Stimulated activated CD4-positive, alpha-beta T cell treated with anti-CD3 and anti-CD28 coated beads, Interleukin-1b, Interleukin-23, amount 100 ng/mL, for 48 hours (primary cell): ENCODE results near the gene MYBPC3.

ENCODE experiments used
- DNase-seq: peaks from one replicate; pipeline ENCODE4 v3.0.0-alpha.2; 2020

MYBPC3 gene

DNA sequence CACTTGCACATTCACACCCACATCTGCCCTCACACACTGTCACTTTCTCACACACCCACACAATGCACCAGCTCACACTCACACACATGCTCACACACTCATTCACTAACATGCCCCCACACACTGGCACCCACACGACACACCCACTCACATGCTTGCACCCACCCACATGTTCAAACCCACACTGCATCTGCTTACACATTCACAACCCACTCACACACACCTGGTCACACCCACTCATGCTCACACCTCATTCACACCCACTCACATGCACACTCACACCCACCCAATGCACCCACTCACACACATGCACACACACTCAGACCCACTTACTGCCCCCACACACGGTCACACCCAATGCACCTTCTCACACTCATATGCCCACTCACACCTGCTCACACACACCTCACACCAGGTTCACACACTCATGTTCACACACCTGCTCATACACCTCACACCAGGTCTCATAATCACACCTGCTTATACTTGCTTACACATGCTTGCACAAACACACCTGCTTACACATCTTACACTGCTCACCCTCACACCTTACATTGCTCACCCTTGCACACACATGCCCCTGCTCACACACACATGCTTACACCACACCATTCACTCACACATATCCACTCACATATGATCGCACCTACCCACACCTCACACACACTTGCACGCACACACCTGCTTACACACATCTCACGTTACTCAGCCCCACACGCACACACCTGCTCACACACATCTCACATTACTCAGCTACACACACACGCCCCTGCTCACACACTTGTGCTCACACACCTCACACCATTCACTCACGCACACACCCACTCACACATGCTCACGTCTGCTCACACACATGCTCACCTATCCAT is 3.9 kb upstream of the MYBPC3 start:
- DNase-seq = no peak

DNA sequence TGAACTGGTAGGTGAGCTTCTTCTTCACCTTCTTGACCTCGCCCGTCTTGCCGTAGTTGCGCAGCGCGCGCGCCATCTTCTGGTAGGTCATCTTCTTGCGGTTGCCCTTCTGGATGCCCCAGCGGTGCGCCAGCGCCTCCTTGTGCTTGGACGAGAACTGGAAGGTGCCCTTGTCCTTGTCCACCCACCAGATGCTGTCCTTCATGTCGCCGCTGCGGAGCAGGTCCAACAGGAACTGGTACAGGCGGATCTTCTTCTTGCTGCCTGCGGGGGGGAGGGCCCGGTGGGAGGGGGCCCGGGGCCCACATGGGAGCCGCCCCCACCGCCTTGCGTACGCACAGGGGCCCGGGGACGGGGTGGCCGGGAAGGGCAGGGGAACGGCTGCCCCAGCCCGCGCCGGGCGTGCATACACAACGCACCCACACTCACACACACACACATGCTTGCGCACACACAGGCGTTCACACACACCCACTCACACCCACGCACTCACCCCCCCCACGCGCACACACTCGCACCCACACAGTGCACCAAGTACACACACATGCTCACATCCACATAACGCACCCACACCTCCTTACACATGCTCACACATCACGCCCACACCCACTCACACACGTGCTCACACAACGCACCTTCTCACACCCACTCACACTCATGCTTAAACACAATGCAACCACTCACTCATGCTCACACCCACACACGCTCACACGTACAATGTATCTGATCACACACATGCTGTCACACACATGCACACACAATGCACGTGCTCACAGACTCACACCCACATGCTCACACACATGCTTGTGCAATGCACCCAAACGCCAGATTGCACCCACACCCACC is 3.0 kb upstream of the MYBPC3 start:
- DNase-seq = peak; percentile 64

DNA sequence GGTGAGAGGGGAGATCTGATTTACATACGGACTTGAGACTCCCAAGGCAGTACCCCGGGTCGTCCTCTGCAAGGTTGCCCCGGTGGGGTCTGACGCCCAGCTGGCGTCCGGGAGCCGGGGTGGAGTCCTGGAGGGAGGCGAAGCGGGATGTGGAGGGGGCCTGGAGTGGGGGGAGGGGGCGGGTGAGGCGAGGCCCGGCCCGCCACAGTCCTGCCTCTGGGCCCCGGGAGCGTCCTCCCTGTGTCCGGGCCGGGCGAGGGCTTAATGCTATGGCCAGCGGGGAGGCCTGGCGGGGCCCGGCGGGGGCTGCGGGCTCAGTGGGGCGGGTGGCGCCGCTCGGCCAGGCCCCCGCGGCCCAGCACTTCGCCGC is 2.4 kb upstream of the MYBPC3 start:
- DNase-seq = no peak

DNA sequence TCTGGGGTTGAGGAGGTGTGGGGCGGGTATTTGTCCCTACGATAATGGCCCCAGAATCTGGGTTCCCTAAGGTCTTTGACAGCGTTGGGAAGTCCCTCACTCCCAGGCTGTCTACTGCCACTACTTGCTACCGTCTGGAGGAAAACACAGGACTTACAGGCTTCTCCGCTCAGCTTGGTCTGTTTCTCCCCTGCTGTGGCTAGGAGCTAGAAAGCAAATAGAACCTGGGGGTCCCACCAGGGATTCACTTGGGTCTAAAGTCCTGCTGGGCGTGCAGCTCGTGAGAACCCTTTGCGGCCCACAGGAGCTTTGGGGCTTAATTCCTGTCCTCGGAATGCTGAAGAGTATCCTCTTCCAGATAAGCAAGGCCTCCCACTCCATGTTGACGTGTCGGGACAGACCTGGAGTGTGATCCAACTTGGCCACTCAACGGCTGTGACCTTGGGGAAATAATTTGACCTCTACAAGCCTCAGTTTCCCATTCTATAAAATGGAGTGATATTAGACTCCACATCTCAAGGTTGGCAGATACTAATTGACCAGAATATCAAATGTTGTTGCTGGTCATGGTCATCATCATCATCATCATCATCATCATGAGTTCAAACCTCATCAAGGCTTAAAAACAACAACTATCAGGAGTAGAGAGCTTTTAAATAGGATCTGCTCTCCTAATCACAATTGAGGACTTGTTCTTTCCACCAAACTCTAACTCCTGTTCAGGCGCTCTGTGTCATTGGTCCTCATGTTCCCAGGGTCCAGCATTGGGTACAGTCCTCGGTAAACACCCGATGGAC is 1.7 kb upstream of the MYBPC3 start:
- no peak for DNase-seq

DNA sequence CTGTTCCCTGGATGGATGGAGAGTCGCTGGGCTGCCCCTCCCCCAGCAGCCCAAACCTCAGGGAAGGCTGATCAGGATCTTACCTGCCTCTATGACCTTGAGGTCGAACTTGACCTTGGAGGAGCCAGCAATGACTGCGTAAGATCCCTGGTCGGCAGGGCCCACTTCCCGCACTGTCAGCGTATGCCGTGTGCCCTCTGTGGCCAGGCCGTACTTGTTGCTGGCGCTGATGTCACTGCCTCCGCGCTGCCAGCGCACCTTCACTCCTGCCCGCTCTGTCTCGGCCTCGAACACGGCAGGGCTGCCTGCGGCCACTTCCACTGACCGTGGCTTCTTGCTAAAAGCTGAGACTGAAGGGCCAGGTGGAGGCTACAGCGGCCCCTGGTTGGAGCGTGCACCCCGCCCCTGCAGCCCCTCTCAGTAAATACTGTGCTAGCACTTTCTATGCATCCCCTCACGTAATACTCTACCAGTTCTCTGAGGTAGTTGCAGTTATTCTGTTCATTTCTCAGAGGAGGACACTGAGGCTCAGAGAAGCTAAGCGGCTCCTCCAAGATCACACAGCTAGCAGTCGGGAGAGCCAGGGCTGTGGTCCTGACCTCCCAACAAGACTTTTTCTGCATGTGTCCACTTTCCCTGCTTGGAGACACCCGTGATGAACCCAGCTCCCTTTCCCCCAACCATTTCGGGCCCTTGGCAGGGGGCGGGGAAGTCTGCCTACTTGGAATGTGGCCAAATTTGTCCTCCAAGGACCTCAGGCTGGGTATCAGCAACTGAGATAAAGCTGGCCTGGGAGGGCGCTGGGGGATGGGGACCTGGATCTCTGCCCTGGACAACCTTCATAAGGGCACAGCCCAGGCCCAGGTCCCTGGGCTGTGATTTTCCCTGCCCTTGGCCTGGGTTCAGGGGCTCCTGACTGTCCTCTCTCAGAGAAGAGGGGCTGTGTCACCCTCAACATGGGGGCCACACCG is 1.1 kb downstream of the MYBPC3 start:
- no peak for DNase-seq

DNA sequence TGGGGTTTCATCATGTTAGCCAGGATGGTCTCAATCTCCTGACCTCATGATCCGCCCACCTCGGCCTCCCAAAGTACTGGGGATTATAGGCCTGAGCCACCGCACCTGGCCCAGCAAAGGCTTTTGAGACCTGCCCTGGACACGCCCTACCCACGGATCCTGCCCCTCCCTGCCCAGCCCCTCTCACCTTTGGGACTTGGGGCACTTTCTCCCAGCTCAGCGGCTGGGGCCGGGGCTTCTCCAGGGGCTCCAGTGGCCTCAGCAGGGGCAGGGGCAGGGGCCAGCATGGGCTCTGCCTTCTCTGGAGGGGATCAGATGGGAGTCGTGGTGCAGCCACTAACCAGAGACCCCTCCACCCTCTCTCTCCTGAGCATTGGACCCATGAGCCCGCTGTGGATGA is 2.2 kb downstream of the MYBPC3 start:
- DNase-seq = no peak

DNA sequence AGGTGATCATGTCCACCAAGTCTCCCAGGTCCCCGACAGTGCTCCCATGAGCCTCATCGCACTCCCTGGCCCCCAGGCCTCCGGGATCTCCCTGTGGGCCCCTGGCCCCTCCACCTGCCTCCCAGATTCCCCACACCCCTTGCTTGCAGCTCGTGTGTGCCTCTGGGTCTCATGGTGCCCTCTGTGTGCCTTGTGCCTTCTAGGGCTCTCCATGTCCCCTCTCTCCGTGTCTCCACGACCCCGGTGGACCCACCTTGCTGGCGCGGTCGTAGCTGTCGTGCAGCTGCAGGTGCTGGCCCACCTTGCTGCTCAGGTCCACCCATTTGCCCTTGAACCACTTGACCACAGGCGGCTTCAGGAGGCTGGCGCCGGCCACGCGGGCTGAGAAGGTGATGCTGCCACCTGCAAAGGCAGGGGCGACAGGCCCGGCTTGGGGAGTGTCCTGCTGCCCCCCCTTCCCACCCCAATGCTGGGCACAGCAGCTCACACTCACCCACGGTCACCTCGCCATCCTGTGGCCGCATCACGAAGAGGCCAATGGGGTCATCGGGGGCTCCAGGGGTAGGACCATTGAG is 2.9 kb downstream of the MYBPC3 start:
- DNase-seq = no peak

DNA sequence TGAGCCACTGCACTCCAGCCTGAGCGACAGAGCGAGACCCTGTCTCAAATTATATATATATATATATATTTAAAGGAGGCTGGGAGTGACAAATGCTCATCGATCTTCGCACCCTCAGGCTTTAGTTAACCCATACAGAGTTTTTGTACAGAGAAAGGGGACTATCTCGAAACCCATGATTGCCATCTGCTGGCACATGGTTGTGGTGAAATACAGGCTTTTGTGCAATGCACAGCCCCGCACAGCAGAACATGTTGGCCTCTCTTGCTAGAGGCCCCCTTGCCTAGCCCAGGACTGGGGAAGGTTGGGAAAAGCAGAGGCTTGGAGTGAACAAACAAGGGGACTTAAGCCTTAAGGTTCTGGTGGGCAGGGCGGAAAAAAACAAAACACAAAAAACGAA is 3.6 kb downstream of the MYBPC3 start:
- no peak for DNase-seq

DNA sequence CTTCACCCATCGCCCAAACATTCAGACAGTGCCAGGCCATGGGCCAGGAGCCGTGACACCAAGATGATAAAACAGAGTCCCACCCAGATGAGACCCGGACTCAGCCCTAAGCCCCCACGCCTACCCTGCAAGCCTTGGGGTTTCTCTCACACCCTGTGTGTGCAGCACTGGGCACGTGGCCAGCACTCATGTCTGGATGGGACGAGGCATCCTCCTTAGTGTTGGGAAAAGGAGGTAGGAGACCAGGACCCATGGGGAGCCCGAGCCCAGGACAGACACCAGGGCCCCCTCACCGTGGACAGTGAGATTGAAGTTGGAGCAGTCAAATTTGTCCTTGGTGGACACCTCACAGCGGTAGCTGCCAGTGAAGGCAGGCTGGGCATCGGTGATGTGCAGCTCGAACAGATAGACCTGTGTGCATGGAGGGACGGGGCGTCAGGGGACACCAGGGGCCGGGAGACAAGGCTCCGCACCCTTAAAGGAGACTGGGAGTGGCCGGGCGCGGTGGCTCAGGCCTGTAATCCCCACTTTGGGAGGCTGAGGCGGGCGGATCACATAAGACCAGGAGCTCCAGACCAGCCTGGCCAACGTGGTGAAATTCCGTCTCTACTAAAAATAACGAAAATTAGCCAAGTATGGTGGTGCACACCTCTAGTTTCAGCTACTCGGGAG is 4.2 kb downstream of the MYBPC3 start:
- DNase-seq = no peak

DNA sequence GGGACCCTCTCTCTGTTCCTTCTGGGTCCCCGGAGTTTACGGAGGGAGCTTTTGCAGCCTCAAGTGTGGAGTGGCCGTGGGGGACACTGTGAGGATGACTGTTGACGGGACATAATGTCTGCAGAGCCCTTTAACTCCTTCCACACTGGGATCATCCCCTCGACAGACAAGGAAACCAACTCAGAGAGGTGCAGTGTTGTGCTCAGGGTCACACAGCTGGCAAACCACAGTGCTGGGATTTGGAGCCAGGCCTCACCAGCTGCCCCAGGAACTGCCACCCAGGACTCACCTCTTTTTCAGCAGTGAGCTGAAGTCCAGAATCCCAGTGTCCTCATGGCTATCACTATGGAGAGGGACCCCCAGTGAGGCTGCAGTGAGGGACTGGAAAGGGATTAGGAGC is 5.4 kb downstream of the MYBPC3 start:
- no peak for DNase-seq

DNA sequence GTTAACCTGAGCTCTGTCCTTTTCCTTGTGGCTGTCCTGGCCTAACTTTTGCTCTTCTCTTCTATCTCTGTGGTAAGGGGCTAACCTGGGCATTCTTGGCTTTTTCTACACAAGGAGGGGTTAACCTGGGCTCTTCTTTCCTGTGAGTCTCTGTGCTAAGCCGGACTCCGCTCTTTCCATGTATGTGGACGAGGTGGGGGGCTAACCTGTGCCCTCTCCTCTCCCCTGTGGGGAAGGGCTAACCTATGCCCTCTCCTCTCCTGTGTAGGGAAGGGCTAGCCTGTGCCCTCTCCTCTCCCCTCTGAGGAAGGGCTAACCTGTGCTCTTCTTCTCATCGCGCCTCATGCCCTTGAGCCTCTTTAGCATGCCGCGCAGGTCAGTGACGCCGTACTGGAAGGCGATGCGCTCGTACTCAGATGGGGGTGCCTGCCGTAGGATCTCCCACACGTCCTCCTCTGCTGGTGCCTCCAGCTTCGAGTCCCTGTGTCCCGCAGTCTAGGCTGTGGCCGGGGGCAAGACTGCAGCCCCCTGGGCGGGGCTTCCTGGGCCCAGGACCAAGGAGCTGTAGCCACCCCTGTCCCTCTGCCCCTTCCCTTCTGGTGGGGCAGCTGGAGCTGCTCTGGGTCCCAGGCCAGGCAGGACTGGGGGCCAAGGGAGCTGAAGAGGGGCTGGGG is 6.5 kb downstream of the MYBPC3 start:
- DNase-seq = no peak

DNA sequence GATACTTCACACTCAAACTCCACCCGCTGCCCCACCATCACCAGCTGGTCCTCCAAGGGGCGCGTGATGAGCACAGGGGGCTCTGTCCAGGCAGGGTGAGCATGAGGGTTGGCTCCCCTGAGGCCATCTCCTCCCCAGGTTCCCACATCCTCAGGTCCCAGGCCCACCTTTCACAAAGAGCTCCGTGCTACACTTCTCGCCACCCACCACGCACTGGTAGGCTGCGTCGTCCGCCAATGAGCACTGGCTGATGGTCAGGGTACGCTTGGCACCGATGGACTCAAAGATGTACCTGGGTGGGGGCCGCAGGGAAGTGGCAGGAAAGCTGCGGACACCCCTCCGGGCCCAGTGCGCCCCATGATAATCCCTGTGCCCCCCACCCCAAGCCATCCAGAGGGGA is 9.6 kb downstream of the MYBPC3 start:
- DNase-seq = no peak

DNA sequence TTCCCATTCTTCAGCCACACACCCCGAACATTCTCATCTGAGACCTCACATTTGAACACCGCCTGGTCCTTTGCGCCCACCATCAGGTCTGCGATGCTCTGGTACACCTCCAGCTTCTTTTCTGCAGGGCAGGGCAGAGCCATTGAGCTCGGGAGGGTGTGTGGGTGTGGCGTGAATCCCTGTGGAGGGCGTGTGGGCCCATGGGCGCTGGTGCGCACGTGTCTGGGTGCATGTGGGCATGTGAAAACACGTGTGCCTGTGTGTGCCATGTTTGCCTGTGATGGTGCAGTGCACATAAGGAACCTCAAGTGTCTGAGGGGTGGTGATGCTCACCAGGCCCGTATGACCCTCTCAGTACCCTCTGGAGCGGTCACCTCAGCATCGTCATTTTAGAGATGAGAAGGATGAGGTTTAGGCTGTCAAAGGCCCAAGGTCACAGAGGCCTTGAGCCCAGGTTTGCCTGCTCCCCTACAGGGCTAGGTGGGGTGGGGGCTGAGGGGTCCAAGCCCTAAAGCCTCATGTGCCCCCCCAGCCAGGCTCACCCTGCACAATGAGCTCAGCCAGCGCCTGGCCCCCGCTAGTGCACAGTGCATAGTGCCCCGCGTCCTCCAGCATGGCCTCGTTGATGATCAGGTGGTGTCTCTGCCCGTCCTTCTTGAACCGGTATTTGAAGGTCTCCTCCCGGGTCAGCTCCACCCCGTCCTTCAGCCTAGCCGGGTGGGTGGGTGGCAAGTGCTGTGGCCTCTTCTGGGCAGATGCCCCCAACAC is 10.3 kb downstream of the MYBPC3 start:
- no peak for DNase-seq

DNA sequence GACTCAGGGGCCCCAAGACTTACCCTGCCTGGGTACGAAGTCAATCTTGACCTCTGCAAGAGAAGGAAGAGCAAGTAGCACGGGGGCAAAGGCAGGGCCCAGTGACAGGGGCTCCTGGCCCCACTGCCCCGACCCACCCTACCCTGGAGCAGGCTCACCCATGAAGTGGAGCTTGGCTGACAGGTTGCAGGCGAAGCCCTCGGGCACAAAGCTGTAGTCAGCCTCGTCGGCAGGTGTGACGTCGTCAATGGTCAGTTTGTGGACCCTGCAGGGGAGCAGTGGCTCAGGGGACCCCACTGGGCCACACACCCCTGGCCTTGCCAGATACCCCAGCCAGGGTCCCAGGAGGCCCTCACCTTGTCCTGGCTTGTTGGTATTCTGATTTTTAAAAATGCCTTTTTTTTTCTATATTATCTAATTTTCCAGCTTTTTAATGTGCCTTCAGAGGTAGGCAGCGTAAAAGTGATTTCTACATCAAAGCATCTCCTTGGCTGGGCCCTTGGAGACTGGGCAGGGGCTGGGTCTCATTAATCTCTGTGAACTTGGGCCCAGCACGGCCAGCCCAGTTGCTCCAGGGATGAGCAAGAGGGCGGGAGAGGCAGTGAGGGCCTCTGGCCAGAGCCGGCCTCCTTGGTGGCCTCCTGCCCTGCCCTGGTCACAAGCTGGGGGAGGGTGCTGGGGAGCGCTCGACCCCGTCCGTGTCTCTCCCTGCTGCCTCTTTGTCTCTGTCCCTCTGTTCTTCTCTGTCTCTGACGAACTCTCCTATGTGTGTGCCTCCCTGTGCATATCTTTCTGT is 11.3 kb downstream of the MYBPC3 start:
- DNase-seq = no peak

DNA sequence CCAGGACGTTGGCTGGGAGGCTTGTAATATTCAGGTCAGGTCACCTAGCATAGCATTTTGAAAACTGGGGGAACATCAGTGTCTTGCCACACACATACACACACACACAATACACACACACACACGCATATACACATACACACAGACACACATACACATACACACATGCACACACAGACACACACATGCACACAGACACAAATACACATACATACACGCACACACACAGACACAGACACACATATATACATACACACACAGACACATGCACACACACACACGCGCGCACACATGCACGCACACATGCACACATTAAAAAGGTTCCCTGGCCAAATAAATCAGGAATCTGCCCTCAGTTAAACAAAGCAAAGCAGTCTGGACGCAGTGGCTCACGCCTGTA is 12.5 kb downstream of the MYBPC3 start:
- no peak for DNase-seq

DNA sequence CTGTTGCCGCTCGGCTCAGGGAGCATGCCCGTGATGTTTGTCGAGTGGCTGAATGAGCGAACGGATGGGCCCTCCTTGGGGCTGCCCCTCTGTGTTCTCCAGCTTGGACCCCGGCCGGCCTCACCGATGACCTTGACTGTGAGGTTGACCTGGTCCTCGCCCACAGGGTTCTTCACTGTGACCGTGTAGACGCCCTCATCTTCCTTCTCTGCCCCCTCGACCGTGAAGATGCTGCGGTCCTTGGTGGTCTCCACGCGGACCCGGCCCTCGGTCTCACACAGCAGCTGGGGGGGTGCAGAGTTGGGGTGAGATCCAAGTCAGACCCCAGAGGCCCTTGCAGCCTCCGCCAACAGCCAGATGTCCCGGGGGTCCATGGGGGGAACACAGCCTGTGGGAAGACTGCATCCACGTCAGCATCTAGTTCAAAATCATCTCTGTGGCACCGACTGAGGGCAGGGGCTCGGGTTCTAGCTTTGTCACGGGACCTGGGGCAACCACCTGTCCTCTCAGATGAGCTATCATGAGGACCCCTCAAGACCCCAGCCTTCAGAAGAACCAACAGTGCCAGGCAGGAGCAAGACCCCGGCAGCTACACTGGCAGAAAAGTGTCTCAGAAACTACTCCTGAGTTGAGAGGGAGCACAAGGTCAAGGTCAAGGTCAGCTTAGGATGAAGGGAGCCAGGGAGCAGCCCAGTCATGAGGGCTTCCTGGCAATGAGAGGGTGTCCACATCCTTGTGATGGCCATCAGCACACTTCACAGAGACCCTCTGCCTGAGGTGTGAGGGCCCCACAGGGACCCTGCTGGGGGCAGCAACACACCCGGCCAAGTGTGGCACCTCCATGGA is 13.9 kb downstream of the MYBPC3 start:
- no peak for DNase-seq

DNA sequence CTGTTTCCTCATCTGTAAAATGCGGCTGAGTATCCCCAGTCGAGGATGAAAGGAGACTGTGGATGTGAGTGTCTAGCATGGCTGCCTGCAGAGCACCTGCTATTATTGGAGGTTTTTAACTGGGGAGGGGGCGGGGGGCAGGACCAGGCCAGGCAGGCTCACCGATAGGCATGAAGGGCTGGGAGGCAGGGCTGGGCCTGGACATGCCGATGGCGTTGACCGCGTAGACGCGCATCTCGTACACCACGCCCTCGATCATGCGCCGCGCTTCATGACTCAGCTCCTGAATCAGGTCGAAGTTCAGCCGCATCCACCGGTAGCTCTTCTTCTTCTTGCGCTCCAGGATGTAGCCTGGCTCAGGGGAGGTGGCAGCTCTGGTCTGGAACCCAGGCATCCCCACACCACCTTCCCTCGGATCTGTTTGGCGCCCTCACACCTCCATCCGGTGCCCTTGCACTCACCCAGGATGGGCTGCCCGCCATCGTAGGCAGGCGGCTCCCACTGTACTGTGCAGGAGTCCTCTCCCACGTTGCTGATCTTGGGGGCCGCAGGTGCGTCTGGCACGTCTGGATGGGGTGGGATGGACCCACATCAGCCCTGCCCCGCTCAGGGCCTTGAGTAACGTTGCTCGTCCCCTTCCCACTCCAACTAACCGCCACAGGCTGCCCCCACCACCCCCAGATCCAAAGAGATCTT is 15.1 kb downstream of the MYBPC3 start:
- DNase-seq = no peak
